Measurements from ENCODE around the gene TMED7. TPM values are rescaled to one million over a fixed set of nuclear protein-coding genes. Genes with fewer than 3 reads are reported as not detected.
"Not testable (repeated sequence)": the region's sequence is repeated elsewhere in the genome, so short reads cannot be mapped to it uniquely, and the experiment has no call there.

Gene TMED7
- 84.5 and 89.3 TPM in 2 replicates for total RNA-seq (2014; rRNA removed; shearing (Covaris generic))

DNA sequence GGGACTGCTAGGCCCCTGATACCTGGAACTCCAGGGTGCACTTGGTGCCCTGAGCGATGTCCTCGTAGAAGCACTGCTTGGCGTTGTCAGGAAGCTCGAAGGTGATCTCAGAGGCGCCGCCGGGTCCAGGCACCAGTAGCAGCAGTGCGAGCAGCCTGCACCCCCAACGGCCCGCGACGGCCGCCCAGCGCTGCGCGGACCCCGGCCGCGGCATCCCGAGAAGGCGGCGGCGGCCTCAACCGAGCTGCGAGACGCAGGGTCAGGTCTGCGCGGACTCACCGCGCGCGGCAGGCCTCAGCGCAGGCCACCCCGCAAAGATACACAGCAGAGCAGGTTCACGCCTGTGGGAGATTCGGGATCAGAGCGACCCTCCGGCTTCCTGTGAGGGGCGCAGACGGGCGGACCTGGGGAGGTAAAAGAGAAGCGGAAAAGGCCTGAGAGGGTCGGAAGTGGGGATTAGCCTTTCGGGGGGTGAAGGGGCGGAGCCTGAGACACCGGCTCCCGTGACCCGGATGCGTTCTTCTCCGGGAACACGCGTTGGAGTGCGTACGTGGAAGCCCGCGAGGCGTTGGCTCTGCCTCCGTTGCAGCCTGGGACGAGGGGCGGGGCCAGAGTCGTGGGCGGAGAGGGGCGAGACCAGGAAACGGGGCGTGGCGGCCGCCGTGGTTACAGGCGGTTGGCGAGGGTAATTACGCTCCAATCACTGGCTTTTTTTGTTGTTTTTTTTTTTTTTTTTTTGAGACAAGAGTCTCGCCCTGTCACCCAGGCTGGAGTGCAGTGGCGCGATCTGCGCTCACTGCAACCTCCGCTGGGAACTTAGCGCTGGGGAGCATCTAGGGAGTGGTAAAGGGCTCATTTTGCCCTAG, at the start of gene TMED7:
Gene TMED7, minus strand, starts transcription at position 458 of the 866 bp plus-strand sequence. Its CDS starts 244 bp downstream, at position 214.
- H3K27me3 ChIP-seq, result no peaks in the 10 kb centered on the region
- H3K36me3 ChIP-seq, result peaks cover 3% of the 10 kb centered on the region; the same call in 1 of the 2 replicates
- peak within 1 kb of the TSS; percentile 91 for H3K4me3 ChIP-seq
- H3K9me3 ChIP-seq (replicated peaks), result no peaks in the 10 kb centered on the region
- DNase-seq, result peak; percentile 98 to 99
- peak within 1 kb of the TSS; percentile 57 for H3K27ac ChIP-seq
- peaks cover 7% of the 10 kb centered on the region; the same call in 1 of the 2 replicates for H3K4me1 ChIP-seq

DNA sequence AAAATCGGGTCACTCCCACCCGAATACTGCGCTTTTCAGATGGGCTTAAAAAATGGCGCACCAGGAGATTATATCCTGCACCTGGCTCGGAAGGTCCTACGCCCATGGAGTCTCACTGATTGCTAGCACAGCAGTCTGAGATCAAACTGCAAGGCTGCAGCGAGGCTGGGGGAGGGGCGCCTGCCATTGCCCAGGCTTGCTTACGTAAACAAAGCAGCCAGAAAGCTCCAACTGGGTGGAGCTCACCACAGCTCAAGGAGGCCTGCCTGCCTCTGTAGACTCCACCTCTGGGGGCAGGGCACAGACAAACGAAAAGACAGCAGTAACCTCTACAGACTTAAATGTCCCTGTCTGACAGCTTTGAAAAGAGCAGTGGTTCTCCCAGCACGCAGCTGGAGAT, 48.9 kb upstream of the TMED7 start:
- not testable (repeated sequence) for H3K27ac ChIP-seq; H3K9me3 ChIP-seq (replicated peaks); H3K36me3 ChIP-seq; H3K4me1 ChIP-seq; H3K4me3 ChIP-seq; H3K27me3 ChIP-seq; DNase-seq

- Histone ChIP-seq H3K27me3 (no peaks in the 10 kb centered on the region), H3K9me3 (replicated peaks) (no peaks in the 10 kb centered on the region), H3K4me1 (no peaks in the 10 kb centered on the region), H3K4me3 (no peak overlapping the region), H3K36me3 (no peaks in the 10 kb centered on the region), H3K27ac (no peak overlapping the region)
- no peak for DNase-seq
Observed at GRCh38 chr5:115673596-115673995, 47.8 kb upstream of the TMED7 start.

DNA sequence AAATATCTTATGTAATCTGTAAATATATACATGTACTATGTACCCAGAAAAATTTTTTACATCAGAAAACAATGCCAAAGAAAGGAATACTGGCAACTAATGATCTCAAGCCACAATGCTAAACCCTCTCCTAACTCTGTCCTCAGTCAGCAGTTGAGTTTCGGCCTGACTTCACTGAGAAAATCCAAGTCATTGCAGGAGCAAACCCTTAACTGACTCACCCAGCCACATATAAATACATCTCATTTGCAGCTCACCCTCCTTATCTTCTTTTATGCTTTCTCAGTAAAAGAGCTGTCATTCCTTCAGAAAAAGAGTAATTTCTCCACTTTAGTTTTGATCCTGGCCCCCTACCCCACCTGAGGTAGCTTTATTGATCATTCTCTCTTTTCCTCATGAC, 46.1 kb upstream of the TMED7 start:
- Histone ChIP-seq H3K4me3 (no peak overlapping the region), H3K4me1 (no peaks in the 10 kb centered on the region), H3K27me3 (no peaks in the 10 kb centered on the region), H3K36me3 (no peaks in the 10 kb centered on the region), H3K27ac (no peak overlapping the region), H3K9me3 (replicated peaks) (no peaks in the 10 kb centered on the region)
- no peak for DNase-seq

DNA sequence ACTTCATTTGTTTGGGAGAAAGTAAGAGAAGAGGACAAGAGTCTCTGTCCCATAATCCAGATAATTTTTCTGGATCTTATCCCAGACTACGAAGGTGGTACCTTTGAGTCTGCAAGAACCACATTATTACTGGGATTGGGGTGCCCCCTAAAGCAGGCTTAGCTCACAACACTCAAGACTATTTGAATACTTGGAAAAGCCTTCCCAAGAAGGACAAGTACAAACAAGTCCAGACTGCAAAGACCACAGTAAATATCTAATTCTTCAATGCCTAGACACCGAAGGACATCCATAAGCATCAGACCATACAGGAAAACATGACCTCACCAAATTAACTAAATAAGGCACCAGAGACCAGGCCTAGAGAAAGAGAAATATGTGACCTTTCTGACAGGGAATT, 40.2 kb upstream of the TMED7 start:
- Histone ChIP-seq H3K4me1 (no peaks in the 10 kb centered on the region), H3K9me3 (replicated peaks) (no peaks in the 10 kb centered on the region), H3K27me3 (no peaks in the 10 kb centered on the region), H3K36me3 (no peaks in the 10 kb centered on the region), H3K27ac (no peak overlapping the region), H3K4me3 (no peak overlapping the region)
- DNase-seq, result no peak

- Histone ChIP-seq H3K4me3 (no peak overlapping the region), H3K27ac (no peak overlapping the region), H3K36me3 (no peaks in the 10 kb centered on the region), H3K9me3 (replicated peaks) (no peaks in the 10 kb centered on the region), H3K4me1 (no peaks in the 10 kb centered on the region), H3K27me3 (no peaks in the 10 kb centered on the region)
- no peak for DNase-seq
Observed at GRCh38 chr5:115661563-115661962, 35.7 kb upstream of the TMED7 start.

GRCh38 chr5:115661101-115661500, 35.3 kb upstream of the TMED7 start:
- Histone ChIP-seq H3K9me3 (replicated peaks) (no peaks in the 10 kb centered on the region), H3K36me3 (no peaks in the 10 kb centered on the region), H3K4me3 (no peak overlapping the region), H3K27ac (no peak overlapping the region), H3K4me1 (no peaks in the 10 kb centered on the region), H3K27me3 (no peaks in the 10 kb centered on the region)
- DNase-seq, result no peak

GRCh38 chr5:115657881-115658233, 32.0 kb upstream of the TMED7 start:
- Histone ChIP-seq H3K27ac (no peak overlapping the region), H3K4me1 (no peaks in the 10 kb centered on the region), H3K36me3 (no peaks in the 10 kb centered on the region), H3K9me3 (replicated peaks) (no peaks in the 10 kb centered on the region), H3K4me3 (no peak overlapping the region), H3K27me3 (no peaks in the 10 kb centered on the region)
- DNase-seq, result no peak

GRCh38 chr5:115657125-115657880, 31.5 kb upstream of the TMED7 start:
- DNase-seq, result no peak
- no peaks in the 10 kb centered on the region for H3K27me3 ChIP-seq
- H3K36me3 ChIP-seq, result no peaks in the 10 kb centered on the region
- H3K4me1 ChIP-seq, result no peaks in the 10 kb centered on the region
- H3K4me3 ChIP-seq, result no peak overlapping the region
- H3K9me3 ChIP-seq (replicated peaks), result no peaks in the 10 kb centered on the region
- no peak overlapping the region for H3K27ac ChIP-seq

DNA sequence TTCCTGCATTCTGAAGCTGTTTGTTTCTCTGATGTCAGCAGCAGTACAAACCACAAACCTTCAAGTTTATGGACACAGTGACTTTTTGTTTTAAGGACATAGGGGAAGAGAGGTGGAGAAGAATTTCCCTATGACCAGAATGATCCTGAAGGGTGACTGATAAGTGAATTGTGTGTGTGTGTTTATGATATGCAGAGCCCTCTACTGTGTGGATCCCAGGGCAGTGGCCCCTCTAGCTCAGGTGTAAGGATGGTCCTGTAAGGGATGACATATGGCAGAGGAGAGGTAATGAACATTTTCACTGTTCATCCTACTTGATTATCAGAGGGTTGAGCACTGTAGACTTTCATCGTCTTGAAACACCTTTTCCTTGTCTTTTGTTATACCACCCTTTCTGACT, 30.6 kb upstream of the TMED7 start:
- Histone ChIP-seq H3K36me3 (no peaks in the 10 kb centered on the region), H3K9me3 (replicated peaks) (no peaks in the 10 kb centered on the region), H3K4me3 (no peak overlapping the region), H3K27ac (no peak overlapping the region), H3K27me3 (no peaks in the 10 kb centered on the region), H3K4me1 (no peaks in the 10 kb centered on the region)
- no peak for DNase-seq

DNA sequence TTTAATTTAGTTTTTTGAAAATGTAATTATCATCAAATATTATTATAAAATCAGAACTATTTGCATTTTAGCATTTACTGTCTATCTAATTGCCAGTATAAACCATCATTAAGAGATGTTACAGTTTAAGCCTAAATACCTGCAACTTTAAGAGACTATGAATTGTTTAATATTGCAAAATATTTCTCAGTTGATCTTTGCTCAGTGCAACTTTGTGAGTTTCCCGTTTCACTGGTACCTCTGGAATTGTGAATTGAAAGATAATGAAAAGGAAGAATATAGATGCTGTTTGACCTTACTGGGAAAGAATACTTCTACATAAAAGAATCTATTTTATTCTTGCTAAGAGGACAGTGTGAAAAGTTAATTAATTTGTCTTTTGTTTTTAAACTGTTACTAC, 30.2 kb upstream of the TMED7 start:
- Histone ChIP-seq H3K27me3 (no peaks in the 10 kb centered on the region), H3K36me3 (no peaks in the 10 kb centered on the region), H3K4me3 (no peak overlapping the region), H3K9me3 (replicated peaks) (no peaks in the 10 kb centered on the region), H3K27ac (no peak overlapping the region), H3K4me1 (no peaks in the 10 kb centered on the region)
- DNase-seq, result no peak

DNA sequence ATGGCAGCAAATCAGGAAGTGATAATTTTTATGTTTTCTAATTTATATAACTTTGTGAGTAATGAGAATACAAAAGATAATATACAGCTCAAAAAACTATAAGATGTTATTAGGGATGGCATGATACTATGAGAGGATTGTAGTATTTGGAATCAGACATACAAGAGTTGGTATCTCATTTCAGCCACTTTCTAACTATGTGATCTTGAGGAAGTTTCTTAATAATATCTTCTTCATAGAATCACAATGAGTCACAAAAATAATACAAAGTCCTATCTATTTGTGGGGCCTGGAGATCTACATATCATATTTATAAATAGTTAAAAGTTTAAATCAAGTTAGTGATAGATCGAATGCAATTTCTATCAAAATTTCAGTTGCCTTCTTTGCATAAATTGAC, 23.7 kb upstream of the TMED7 start:
- Histone ChIP-seq H3K4me1 (no peaks in the 10 kb centered on the region), H3K27me3 (no peaks in the 10 kb centered on the region), H3K27ac (no peak overlapping the region), H3K4me3 (no peak overlapping the region), H3K36me3 (no peaks in the 10 kb centered on the region), H3K9me3 (replicated peaks) (no peaks in the 10 kb centered on the region)
- no peak for DNase-seq

DNA sequence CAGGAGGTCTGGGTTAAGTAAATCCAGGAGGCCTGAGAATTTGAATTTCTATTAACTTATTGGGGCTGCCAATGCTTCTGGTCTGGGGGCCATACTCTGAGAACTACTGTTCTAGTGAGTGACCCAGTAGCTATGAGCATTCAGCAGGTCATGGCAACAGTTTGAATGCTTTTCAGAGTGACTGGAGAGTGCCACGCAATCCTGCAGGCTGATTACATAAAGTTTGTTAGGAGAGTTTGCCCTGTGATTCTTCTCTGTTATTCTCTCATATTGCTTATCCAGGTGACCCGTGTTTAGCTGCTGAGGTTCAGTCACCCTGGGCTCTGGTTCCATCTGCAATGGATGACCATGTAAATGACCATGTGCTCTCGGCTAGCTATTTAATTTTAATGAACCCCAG, 22.2 kb upstream of the TMED7 start:
- H3K4me1 ChIP-seq, result no peaks in the 10 kb centered on the region
- H3K36me3 ChIP-seq, result no peaks in the 10 kb centered on the region
- H3K27ac ChIP-seq, result no peak overlapping the region

GRCh38 chr5:115645386-115645785, 19.6 kb upstream of the TMED7 start:
- H3K9me3 ChIP-seq (replicated peaks); H3K27me3 ChIP-seq; DNase-seq; H3K27ac ChIP-seq; H3K4me1 ChIP-seq; H3K4me3 ChIP-seq; H3K36me3 ChIP-seq: not testable (repeated sequence)

More for the DNA sequence above, 22.2 kb upstream of the TMED7 start:
- Histone ChIP-seq H3K9me3 (replicated peaks) (no peaks in the 10 kb centered on the region), H3K4me3 (no peak overlapping the region), H3K27me3 (no peaks in the 10 kb centered on the region)
- DNase-seq, result no peak

DNA sequence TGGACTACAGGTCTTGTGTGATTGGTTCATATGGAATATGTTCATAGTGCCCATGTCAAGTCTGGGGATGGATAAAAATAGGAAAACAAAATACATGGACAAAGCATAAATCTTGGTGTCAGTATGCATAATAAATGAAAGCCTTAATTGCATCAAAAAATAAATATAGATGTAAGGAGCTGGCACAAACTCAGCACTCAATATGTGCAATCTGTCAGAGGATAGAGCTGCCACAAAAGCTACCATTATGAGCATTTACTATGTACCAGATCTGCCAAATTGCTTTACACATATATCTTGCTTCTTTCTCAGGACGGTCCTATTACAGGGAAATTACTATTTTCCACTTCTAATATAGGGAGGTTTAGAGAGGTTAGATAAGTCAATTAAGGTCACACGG, 18.2 kb upstream of the TMED7 start:
- Histone ChIP-seq H3K4me3 (no peak overlapping the region), H3K27me3 (no peaks in the 10 kb centered on the region), H3K4me1 (peaks cover 6% of the 10 kb centered on the region; the same call in 1 of the 2 replicates), H3K27ac (no peak overlapping the region), H3K36me3 (no peaks in the 10 kb centered on the region), H3K9me3 (replicated peaks) (no peaks in the 10 kb centered on the region)
- DNase-seq, result no peak
